Spleen (tissue), 7 donors: Measurements from ENCODE around the gene WDR77.

Experiments used
- POLR2A ChIP-seq, 3 donors: fragments of 450-650 bp; IDR thresholded peaks; one replicate each; pipeline ENCODE4 v1.5.1; 2017; ENCODE audit warnings: antibody characterized with exemption in 3 of 3, mild to moderate bottlenecking in 1 of 3
- TF ChIP-seq, protein P1 (sequence below), 11 experiments: fragments of 200-600 bp in 7 of 11; fragments of 450-650 bp in 4 of 11; sonication (generic) in 4 of 11; IDR thresholded peaks in 8 of 11; conservative IDR thresholded peaks in 3 of 11; 1 replicate in 7 of 11; 2 replicates in 4 of 11; pipeline versions ENCODE4 v1.4.0 to v1.8.0; 2016 to 2021; ENCODE audit warnings: antibody characterized with exemption in 11 of 11, inconsistent platforms in 4 of 11, mild to moderate bottlenecking in 1 of 11
- donor health status: DM: no; HTN: no; CAD: no; lungs with moderate emphysema.
- donor health status: DM: no; HTN: no; CAD: no.
- donor health status: DM: no; HTN: no; CAD: no.

DNA sequence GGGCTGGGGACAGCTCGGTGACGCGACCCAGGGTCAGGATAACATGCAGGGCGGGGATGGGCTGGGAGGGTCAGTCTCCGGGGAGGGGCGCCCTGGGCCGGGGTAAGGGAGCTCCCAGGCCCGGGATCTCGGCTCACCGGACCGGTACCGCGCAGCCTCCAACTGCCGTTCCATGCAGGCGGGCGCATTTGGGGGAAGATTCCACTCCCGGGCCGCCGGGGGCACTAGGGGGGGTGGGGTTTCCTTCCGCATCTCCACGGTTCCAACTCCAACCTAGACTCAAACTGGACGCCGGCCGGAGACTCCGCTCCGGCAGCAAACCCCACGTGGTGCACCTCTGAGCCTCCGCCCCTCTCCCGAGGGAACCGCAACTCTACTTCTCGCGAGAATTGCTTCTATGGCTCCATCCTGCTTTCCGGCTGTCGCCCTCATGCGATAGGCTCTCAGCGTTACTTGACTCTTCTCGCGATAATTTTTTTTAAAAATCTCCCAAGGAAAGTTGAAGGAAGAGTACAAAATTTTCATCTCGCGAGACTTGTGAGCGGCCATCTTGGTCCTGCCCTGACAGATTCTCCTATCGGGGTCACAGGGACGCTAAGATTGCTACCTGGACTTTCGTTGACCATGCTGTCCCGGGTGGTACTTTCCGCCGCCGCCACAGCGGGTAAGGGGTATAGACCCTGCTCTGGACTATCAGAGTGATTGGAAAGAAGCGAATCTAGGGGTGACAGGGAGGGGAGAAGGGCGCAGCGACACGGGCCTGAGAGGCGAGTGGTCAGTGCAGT lies at the start of gene WDR77, which contains the start of gene ATP5PB:
- TF ChIP-seq, protein P1, sequence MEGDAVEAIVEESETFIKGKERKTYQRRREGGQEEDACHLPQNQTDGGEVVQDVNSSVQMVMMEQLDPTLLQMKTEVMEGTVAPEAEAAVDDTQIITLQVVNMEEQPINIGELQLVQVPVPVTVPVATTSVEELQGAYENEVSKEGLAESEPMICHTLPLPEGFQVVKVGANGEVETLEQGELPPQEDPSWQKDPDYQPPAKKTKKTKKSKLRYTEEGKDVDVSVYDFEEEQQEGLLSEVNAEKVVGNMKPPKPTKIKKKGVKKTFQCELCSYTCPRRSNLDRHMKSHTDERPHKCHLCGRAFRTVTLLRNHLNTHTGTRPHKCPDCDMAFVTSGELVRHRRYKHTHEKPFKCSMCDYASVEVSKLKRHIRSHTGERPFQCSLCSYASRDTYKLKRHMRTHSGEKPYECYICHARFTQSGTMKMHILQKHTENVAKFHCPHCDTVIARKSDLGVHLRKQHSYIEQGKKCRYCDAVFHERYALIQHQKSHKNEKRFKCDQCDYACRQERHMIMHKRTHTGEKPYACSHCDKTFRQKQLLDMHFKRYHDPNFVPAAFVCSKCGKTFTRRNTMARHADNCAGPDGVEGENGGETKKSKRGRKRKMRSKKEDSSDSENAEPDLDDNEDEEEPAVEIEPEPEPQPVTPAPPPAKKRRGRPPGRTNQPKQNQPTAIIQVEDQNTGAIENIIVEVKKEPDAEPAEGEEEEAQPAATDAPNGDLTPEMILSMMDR (IDR thresholded peaks at IDR 0.05 in 8 of 11, conservative IDR thresholded peaks at IDR 0.05 in 3 of 11): peak in 4 of 11 experiments; percentile 6 to 59 (median 44)
- TF ChIP-seq POLR2A (IDR thresholded peaks at IDR 0.05): peak in 1 of 3 donors; percentile 13
